Measurements from ENCODE around the gene NADSYN1. TPM values are rescaled to one million over a fixed set of nuclear protein-coding genes. Genes with fewer than 3 reads are reported as not detected.
"Not testable (repeated sequence)": the region's sequence is repeated elsewhere in the genome, so short reads cannot be mapped to it uniquely, and the experiment has no call there.

Gene NADSYN1
- total RNA-seq, 4 donors from 2014 or later: 41.2 to 67.2 (median 59.8) TPM

- no peak overlapping the region for H3K4me3 ChIP-seq (ENCODE audit: low read depth, poor library complexity, severe bottlenecking)
- DNase-seq (ENCODE audit: low spot score in 2 of 2): peak in 1 of 2 donors; percentile 58
- TF ChIP-seq CTCF (IDR thresholded peaks at IDR 0.05): no peak
- TF ChIP-seq POLR2A (IDR thresholded peaks at IDR 0.05): no peak
- intact Hi-C loops (cut with DNase I; ENCODE audit: low total_unique reads): no loop called here
- 77 to 85% methylated on average over 2 of the region's 2 CpGs for WGBS, 2 donors
These were observed 73.0 kb downstream of the NADSYN1 start for GRCh38 chr11:71525938-71526495.

DNA sequence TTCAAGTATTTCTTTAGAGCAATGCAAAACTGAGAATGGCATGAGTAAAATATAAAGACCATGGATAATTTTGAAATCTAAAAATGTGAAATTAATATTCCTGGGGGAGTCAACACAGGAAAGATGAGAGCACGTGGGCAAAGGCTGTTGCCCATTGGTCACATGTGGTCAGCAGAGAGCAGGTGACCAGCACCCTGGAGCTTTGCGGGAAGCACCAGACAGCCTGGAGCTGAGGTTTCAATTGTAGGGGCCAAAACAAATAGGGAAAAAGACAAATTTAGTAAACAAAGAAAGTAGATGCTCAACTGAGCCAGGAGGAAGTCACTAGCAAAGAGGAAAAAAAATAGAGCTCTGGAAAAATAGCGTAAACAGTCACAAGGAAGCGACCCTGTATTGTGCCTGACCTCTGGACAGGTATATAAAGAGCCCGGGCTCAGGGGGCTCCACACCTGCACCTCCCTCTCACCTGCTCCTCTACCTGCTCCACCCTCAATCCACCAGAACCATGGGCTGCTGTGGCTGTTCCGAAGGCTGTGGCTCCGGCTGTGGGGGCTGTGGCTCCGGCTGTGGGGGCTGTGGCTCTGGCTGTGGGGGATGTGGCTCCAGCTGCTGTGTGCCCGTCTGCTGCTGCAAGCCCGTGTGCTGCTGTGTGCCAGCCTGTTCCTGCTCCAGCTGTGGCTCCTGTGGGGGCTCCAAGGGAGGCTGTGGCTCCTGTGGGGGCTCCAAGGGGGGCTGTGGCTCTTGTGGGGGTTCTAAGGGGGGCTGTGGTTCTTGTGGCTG is 74.0 kb downstream of the NADSYN1 start, which contains the start of gene KRTAP5-7:
KRTAP5-7 (plus strand) TSS at position 472 of the 780 bp plus-strand sequence; CDS start at position 506, 34 bp downstream.
- H3K4me3 ChIP-seq (ENCODE audit: low read depth, poor library complexity, severe bottlenecking); intact Hi-C loops (cut with DNase I; ENCODE audit: low total_unique reads): not testable (repeated sequence)
- 67 to 73% methylated on average over 10 of the region's 10 CpGs for WGBS, 2 donors
- DNase-seq (ENCODE audit: low spot score in 2 of 2): peak in 1 of 2 donors; percentile 31

GRCh38 chr11:71527576-71528210 is 74.7 kb downstream of the NADSYN1 start:
- H3K4me3 ChIP-seq (ENCODE audit: low read depth, poor library complexity, severe bottlenecking): no peak overlapping the region
- WGBS, 2 donors: 90% methylated on average over 6 of the region's 6 CpGs
- peak in 1 of 2 donors; percentile 23 for DNase-seq (ENCODE audit: low spot score in 2 of 2)
- intact Hi-C loops (cut with DNase I; ENCODE audit: low total_unique reads): no loop called here
- TF ChIP-seq POLR2A (IDR thresholded peaks at IDR 0.05) (no peak), CTCF (IDR thresholded peaks at IDR 0.05) (no peak)

DNA sequence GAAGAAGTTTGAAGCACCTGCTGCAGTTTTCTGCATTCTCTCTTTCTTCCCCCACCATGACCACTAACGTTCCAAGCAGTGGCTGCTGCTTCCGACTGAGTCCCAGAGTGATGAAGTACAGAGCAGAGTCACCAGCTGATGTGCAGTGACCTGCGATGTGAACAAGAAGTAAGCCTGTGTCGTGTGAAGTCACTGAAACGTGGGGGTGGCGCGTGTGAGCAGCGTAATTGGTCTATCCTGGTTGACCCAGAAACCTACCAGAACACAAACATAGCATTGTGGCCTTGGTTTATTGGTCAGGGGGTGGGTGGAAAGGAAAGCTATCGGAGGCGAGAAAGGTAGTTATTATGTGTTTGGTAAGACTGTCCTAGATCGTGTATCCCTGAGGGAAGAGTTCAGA is 77.6 kb downstream of the NADSYN1 start:
- intact Hi-C loops (cut with DNase I; ENCODE audit: low total_unique reads): no loop called here
- TF ChIP-seq CTCF (IDR thresholded peaks at IDR 0.05): no peak
- no peak for TF ChIP-seq POLR2A (IDR thresholded peaks at IDR 0.05)
- DNase-seq (ENCODE audit: low spot score in 2 of 2): peak in 1 of 2 donors; percentile 57
- H3K4me3 ChIP-seq (ENCODE audit: low read depth, poor library complexity, severe bottlenecking): no peak overlapping the region
- 79 to 85% methylated on average over 11 of the region's 11 CpGs for WGBS, 2 donors

DNA sequence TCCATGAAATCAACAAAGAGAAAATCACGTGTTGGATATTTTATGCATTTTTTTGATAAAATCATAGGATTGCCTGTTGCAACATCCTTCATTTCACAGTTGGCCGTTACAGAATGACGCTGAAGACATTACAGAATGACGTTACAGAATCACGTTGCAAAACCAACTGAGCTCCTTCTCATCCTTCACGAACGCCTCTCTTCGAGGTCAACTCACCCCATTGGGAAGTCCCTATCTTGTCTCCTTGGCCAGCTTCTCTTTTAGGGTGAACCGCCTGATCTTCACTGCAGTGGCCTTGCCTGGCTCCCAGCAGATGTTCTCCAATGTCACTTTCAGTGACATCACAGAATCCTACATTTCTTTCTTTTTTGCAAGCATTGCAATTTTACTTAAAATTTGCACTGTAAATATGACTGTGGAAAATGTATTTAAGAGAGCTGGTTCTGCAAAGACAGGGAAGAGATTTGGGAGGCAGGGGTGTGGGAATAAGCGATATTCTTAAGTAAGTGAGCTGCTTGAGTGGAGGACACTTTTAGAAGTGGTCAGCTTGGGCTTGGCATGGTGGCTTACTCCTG is 79.1 kb downstream of the NADSYN1 start:
- WGBS, 2 donors: 76 to 79% methylated on average over 10 of the region's 10 CpGs
- intact Hi-C loops (cut with DNase I; ENCODE audit: low total_unique reads): no loop called here

DNA sequence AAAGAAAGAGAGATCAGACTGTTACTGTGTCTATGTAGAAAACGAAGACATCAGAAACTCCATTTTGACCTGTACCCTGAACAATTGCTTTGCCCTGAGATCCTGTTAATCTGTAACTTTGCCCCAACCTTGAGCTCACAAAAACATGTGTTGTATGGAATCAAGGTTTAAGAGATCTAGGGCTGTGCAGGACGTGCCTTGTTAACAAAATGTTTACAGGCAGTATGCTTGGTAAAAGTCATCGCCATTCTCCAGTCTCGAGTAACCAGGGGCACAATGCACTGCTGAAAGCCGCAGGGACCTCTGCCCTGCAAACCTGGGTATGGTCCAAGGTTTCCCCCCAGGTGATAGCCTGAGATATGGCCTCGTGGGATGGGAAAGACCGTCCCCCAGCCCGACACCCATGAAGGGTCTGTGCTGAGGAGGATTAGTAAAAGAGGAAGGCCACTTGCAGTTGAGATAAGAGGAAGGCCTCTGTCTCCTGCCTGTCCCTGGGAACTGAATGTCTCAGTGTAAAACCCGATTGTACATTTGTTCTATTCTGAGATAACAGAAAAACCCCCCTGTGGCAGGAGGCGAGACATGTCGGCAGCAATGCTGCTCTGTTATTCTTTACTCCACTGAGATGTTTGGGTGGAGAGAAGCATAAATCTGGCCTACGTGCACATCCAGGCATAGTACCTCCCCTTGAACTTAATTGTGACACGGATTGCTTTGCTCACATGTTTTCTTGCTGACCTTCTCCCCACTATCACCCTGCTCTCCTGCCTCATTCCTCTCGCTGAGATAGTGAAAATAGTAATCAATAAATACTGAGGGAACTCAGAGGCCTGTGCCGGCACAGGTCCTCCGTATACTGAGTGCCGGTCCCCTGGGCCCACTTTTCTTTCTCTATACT is 82.0 kb downstream of the NADSYN1 start:
- WGBS, 2 donors: 78 to 84% methylated on average over 17 of the region's 17 CpGs
- H3K4me3 ChIP-seq (ENCODE audit: low read depth, poor library complexity, severe bottlenecking); intact Hi-C loops (cut with DNase I; ENCODE audit: low total_unique reads): not testable (repeated sequence)
- DNase-seq (ENCODE audit: low spot score in 2 of 2): peak in 1 of 2 donors; percentile 17

More for the DNA sequence above, 79.1 kb downstream of the NADSYN1 start:
- peak in 1 of 2 donors; percentile 21 for DNase-seq (ENCODE audit: low spot score in 2 of 2)
- no peak overlapping the region for H3K4me3 ChIP-seq (ENCODE audit: low read depth, poor library complexity, severe bottlenecking)
- no peak for TF ChIP-seq CTCF (IDR thresholded peaks at IDR 0.05)
- TF ChIP-seq POLR2A (IDR thresholded peaks at IDR 0.05): no peak
